OCI-LY7 (cell line): ENCODE data around the gene VPS35.
A peak's percentile ranks its signal among the peaks of the same experiment; 100 is the strongest.

ENCODE experiments used
- EZH2phosphoT487 ChIP-seq: fragments of 200-600 bp; sonication (generic); IDR thresholded peaks from 2 replicates; pipeline ENCODE4 v1.6.1; 2018; ENCODE audit warnings: low read depth, borderline replicate concordance, mild to moderate bottlenecking, mixed run types, antibody characterized with exemption, low read length, moderate library complexity, mixed read lengths
- TF ChIP-seq, protein P1 (sequence below): fragments of 200-600 bp; sonication (generic); conservative IDR thresholded peaks from 2 replicates; pipeline ENCODE4 v1.5.1; 2014; ENCODE audit warnings: mild to moderate bottlenecking, antibody characterized with exemption, low read length, moderate library complexity, mixed read lengths

DNA sequence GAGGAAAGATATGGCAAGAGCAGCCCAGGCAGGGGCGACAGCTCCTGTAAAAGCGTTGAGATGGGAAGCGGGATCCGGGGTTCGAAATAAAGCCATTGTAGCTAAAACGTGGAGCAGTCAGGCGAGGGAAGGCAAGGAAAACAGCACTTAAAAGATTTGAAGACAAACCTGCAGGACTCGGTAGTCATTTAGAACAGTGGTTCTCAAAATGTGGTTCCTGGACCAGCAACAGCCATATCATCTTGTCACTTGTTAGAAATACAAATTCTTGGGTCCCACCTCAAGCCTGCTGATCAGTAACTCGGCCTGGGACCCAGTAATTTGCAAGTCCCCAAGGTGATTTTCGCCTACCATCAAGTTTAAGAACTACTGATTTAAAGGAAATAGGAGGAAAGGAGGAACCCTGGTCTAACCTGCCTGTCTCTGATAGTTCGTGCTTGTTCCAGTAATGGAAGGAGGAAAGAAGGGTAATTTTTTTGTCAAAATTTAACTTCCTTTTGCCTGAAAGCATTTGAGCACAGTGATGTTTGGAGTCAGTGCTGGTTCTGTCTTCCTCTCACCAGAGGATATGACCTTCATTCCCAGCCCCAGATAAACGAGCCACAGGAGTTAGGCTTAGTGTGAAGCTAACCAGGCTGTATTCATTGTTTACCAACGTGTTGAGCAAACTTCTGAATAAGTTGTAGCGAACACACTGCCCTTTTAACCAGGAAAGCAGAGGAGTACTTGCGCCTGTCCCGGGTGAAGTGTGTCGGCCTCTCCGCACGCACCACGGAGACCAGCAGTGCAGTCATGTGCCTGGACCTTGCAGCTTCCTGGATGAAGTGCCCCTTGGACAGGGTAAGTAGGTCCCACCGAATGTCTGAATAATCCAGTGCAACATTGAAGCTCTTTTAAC, 1.6 kb upstream of the VPS35 start:
- TF ChIP-seq, protein P1, sequence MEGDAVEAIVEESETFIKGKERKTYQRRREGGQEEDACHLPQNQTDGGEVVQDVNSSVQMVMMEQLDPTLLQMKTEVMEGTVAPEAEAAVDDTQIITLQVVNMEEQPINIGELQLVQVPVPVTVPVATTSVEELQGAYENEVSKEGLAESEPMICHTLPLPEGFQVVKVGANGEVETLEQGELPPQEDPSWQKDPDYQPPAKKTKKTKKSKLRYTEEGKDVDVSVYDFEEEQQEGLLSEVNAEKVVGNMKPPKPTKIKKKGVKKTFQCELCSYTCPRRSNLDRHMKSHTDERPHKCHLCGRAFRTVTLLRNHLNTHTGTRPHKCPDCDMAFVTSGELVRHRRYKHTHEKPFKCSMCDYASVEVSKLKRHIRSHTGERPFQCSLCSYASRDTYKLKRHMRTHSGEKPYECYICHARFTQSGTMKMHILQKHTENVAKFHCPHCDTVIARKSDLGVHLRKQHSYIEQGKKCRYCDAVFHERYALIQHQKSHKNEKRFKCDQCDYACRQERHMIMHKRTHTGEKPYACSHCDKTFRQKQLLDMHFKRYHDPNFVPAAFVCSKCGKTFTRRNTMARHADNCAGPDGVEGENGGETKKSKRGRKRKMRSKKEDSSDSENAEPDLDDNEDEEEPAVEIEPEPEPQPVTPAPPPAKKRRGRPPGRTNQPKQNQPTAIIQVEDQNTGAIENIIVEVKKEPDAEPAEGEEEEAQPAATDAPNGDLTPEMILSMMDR = peak; percentile 47
- no peak for TF ChIP-seq EZH2phosphoT487
